GM18511 (cell line): ENCODE results near the gene WDR3.

Experiments
- ATAC-seq: cut with Tn5 transposase; IDR thresholded peaks from one replicate; pipeline ENCODE4 v1.9.1; 2021; ENCODE audit warnings: mild to moderate bottlenecking, moderate library complexity; ENCODE audit not compliant: unreplicated experiment

Gene WDR3

DNA sequence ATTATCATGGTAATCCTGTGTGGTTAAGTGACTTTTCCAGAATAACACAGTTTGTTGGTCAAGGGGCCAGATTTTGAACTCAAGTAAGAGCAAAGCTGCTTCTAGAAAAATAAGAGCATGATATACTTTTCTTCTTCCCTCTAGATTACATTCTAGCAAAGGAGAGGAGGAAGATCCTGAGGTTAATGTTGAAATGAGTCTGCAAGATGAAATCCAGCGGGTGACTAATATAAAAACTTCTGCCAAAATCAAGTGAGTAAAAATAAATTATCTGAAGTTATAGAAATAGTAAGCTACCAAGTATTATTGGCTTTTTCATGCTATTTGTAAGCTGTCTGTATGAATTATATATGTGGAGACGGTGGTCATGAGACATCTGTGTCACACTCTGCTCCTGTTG lies 12.8 kb downstream of the WDR3 start:
- no peak for ATAC-seq

DNA sequence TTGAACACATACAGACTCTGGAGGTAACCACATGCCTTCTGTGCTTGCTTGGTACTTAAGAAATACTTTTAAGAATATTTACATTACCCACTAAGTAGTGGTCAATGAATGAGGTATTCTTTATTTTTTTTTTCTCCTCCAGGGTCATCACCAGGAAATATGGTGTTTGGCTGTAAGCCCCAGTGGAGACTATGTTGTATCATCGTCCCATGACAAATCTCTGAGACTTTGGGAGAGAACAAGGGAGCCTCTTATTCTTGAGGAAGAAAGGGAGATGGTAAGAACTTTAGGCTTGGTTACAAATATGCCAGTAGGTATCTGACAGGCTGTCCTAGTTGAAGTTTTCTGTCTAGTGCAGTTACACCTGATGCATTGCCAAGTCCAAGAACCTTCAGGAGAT lies 22.8 kb downstream of the WDR3 start:
- no peak for ATAC-seq

DNA sequence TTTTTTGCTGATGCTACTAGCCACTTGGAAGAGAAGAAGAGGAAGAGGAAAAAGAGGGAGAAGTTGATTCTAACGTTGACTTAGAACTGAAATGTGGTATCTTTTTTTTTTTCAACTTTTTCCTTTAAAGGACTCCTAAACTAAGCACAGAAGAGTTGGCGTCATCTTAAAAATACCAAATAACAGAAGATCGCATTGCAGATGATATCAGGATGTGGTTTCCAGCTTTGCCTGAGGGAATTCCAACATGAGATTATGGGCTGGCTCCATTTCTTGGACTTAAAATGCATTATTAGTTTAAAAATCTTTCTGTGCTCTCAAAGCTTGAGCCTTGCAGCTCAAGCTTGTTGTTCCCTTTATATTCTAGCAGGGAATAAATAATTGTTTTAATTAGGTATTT lies 29.8 kb downstream of the WDR3 start:
- ATAC-seq = no peak

DNA sequence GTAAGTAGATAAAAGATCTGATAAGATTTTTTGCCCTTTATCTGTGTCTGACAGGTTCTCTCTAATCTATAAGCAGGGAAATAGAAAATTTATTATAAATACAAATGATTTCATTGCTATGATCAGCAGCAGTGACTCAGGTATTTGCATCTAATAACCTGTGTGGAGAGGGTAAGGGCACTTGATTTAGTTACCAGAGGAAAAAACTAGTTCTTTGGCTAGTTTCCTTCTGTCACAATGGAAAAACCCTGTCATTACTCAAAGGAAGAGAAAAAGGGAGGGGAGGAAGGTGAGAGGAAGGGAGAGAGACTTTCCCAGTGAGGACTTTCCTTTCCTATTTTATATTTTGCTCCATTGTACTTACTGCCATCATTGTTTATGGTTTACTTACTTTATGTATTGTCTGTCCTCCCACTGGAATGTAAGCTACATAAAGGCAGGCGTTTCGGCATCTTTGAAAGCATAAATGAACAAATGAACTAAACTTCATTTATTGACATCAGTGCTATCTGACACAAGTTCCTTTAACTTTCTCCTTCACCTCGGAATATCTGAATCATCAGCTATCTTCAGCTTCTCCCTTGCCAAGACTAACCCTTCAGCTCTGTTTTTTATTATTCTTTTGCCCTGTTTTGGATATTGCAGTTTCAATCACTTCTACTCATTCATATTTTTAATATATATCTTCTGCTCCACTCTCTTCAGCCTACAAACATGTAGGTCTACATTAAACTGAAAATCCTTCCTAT lies 34.9 kb downstream of the WDR3 start:
- ATAC-seq = no peak

DNA sequence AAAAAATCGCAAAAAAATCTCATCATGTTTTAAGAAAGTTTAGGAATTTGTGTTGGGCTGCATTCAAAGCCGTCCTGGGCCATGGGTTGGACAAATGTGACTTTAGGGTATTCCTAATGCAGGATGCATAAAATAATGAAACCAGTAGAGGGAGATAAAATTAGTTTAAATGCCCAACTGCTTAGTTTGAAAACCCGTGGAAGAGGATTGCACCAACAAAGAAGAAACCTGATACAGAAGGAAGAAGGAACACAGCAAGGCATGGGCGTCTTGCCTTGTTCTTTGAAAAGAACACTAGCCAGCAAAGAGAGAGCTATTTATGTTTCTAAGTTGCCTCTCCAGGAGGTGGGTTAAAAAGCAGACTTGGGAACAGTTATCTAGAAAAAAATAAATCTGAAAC lies 37.9 kb downstream of the WDR3 start:
- ATAC-seq = no peak

DNA sequence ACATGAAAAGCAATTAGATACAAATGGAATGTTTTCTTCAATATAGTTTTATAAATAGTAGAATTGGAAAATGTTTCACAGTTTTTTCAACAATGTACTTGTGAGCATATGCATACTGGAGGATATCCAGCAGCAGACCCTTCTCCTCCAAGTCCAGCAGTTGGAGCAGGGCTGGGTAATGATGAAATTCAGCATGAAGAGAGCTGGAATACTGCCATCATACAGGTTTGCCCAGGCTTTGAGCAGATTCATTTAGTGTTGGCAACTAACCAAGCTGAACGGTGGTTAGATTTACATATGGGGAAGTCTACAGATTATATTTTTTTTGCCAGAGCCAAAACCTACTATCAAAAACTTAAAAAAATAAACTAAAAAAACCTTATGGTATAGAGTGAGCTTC lies 38.3 kb downstream of the WDR3 start:
- no peak for ATAC-seq

DNA sequence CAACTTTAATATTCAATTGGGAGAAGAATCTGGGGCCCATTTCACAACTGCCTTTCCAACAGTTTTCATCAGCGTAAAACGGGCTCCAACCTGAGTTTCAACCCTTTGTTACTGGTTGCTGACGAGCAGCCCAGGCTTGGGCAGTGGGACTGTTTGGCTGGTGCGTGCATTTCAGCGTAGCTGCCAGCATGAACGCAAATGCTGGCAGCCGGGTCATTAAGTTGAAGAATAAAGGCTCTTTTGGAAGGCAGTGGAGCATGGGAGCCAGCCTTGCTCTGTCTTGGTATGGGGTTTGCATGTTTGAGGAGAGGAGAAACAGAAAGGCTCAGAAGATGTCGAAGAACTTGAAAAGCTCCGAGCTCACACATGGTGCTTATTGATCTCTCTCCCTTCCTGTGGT lies 40.7 kb downstream of the WDR3 start:
- ATAC-seq = no peak

DNA sequence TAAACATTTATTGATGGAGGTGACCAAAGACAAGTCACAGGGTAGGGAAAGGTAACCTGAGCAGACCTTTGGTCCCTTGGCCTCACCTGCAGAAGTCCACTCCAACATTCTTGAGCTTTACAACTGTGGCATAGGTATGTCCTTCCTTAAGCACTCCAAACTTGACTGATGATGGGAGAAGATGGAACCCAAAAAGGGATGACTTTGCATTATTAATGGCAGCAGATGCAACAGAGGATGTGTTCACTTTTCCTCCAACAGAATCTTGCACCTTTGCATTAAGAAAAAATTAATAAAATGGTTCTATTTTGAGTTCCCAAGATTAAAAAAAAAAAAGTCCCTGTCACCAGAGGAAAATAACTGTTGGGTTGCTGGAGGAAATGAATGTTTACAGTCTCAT lies 42.2 kb downstream of the WDR3 start:
- no peak for ATAC-seq

DNA sequence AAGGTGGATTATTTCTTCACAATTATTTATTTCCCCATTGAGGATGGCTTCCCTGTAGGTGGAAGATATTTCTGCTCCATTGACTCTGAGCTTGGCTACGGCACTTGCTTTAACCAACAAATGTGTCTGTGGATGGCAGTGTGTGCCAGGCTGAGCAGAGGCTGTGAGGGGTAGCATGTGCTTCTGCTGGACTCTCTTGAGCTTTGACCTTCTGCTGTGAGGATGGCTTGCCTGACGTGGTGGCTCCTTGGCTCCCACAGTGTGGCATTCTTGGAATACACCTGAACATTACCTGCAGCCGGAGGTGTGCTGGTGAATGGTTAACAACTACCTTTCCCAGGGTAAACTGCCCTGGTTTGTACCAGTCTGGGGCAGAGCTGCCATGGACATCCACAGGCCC lies 46.8 kb downstream of the WDR3 start:
- ATAC-seq = no peak

DNA sequence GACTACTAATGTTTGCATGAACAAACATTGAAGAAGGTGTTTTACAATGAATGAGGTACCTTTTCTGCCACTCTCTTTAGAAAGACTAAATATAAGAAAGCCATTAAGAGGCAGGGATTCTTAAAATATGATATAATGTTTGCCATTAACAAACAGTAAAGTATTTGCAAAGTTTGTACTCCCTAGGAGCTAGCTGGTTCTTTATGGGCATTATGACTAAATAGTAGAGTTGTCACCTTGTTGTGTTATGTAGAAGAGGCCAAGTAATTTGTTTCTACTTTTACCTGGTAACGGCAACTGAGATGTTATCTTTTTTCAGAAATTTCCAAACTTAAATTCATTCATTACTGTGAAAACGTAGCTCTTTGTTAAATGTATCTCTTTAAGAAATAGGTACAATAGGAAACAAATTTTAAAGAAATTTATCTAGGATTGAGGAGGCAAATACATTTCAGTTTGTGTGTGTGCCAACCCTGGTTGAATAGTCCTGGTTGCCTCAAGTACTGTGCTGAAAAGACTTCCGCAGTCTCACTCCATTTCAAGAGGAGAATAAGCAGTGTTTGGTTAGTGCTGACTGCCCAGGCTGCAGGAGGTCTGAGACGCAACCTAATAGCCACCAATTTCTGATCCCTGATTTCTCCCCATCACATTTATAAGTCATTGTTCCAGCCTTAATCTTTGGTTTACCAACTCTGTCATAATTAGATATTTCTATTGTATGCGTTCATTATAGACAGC lies 52.1 kb downstream of the WDR3 start:
- ATAC-seq = no peak

DNA sequence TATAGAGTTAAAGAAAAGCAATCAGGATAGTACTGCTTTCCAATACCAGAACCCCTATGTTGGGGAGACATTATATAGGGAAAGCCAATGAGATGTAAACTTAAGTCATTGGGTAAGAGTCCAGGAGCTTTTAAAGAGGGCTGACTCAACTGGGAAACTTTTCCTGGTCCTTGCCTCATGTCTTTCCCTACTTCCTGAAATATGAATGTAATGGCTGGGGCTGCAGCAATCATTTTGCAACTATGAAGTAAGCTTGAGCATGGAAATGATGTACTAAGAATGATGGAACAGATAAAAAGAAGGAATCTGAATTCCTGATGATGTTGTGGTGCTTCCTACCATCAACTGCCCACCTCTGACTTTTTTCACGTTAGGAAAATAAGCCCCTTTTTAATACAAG lies 55.7 kb downstream of the WDR3 start:
- ATAC-seq = no peak

DNA sequence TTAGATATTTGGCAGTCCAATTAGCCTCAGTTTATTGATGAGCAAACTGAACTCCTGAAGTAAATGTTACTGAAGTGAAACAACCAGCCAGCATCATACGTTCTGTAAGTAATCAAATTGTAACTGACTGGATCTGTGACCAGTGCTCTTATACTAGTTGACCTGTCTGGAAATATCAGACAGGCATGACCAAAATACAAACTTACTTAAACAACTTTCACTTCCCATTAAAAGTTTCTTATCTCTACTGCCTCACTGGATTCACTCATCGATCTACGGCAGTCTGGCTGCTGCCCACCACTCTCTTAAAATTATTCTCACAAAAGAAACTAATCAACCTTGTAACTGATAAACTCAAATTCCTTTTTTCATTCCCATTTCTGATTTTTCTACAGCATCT lies 56.4 kb downstream of the WDR3 start:
- ATAC-seq = peak; percentile 83

DNA sequence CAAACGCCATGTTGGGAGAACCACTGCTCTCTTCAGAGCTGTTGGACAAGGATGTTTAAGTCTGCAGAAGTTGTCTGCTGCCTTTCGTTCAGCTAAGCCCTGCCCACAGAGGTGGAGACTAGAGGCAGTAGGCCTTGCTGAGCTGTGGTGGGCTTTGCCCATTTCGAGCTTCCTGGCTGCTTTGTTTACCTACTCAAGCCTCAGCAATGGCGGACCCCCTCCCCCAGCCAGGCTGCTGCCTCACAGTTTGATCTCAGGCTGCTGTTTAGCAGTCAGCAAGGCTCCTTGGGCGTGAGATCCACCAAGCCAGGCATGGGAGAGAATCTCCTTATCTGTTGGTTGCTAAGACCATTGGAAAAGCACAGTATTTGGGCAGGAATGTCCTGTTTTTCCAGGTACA lies 74.8 kb downstream of the WDR3 start:
- no peak for ATAC-seq

DNA sequence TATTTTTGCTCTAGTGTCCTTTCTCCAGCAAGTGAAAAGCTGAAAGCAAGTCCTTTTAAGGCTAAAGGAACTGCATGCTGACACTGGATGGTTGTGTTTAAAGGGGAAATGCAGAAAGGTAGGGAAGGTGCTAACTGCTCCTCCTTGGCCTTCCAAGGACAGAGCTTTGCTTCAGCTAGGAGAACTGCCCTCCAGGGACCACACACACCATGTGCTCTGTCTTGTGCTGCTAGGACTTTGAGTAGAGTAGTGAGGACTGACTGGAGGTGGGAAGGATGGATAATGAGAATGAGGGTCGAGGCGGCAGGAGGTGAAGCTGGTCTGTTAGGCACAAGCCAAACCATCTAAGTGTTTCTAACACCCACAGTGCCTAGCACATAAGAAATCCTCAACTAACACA lies 77.9 kb downstream of the WDR3 start:
- ATAC-seq = no peak

DNA sequence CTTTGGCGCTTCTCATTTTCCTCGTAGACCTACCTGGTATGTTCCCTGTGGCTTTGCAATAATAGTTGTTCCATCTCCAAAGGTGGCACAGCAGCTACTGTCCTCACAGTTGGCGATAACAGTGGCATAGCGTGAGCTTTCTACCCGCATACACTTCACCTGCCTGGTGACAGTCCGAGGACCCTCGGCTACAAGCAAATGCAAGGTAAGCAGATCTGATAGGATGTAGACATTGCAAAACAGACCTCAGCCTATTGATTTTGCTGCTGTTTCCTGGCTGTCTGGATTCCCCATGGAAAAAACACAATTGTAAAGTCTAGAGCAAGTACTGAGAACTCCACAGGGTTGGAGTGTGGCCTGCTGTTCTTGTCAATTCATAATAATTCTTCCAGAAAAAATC lies 78.5 kb downstream of the WDR3 start:
- ATAC-seq = no peak

DNA sequence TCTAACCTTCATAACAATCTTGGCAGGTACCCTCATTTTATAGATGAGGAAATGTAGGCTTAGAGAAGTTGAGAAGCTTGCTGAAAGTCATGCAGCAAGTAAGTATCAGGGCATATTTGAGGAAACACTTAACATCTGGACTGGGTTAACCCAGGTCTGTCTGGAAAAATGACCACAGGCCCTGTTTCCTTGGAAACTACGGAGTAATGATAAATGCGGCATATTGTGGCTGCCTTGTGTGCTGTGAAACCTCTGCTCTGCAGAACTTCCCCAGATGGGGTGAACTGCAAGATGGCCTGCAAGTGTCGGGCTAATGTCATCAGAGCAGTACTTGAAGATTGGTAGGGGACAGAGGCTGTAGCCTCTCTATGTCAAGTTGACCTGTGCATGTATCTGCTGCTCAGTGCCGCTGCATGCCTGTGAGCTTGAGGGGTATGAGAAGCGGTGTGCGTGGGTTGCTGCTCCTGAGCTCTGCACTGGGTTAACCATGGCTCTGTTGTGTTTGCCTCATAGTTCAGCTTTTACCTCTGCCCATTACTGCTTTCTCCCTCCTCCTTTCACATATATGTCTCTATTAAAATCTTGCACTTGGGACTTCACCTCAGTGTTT lies 83.1 kb downstream of the WDR3 start:
- ATAC-seq = no peak

DNA sequence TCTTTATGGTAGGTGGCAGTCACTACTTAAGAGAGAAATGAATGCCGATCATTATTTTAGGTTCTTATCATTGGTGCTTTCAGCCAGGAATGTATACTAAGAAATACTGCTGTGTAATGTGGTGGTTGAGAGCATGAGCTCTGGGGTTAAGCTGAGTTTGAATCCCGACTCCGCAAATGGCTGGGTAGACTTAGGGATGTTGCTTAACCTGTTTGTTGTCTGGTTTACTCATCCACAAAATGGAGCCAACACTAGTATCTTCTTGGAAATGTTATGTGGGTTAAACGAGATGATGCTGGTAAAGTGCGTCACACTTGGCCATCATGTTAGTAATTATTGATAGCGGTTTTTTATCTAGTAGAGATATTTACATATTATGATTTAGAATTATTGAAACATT lies 83.8 kb downstream of the WDR3 start:
- ATAC-seq = no peak

DNA sequence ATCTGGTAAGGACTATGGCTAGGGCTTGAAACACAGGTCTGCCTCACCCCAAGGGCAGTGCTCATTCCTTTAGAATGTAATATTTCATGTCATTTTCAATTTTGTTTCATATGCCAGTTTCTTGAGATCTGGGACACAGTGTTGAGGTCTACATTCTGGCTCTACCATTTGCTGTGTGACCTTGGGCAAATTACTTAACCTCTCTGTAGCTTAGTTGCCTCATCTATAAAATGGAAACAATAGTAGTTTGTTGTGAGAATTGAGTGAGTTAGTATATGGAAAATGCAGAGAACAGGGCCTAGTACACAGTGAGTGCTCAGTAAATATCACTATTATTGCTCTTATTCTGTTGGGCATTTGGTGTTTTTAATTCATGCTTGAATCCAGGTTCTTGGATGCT lies 84.4 kb downstream of the WDR3 start:
- no peak for ATAC-seq
